Tibial artery (tissue), 4 donors: Measurements from ENCODE around the gene BCL3.
A peak's percentile ranks its signal among the peaks of the same experiment; 100 is the strongest.
"Not testable (repeated sequence)": the region's sequence is repeated elsewhere in the genome, so short reads cannot be mapped to it uniquely, and the experiment has no call there.

Source experiments
- DNase-seq, 2 donors: peaks; one replicate each; pipeline ENCODE4 v3.0.0-alpha.2; 2019
- H3K27ac ChIP-seq, 2 donors: fragments of 200-600 bp; sonication (generic) in 1 of 2; 1 replicate in 1 of 2; 2 replicates in 1 of 2; pipeline ENCODE4 v1.5.1; 2018 to 2019; ENCODE audit warnings: mild to moderate bottlenecking in 1 of 2
- H3K27me3 ChIP-seq, 2 donors: fragments of 200-600 bp; sonication (generic) in 1 of 2; one replicate each; pipeline versions ENCODE4 v1.5.1 to v1.6.0; 2016 to 2019
- H3K36me3 ChIP-seq, 3 donors: fragments of 200-600 bp; sonication (generic) in 2 of 3; one replicate each; pipeline ENCODE4 v1.5.1; 2016 to 2019; ENCODE audit warnings: mild to moderate bottlenecking in 2 of 3
- H3K4me1 ChIP-seq, 4 donors: fragments of 200-600 bp; sonication (generic) in 2 of 4; 1 replicate in 3 of 4; 2 replicates in 1 of 4; pipeline ENCODE4 v1.5.1; 2016 to 2019
- H3K4me3 ChIP-seq, 2 donors: fragments of 200-600 bp; sonication (generic) in 1 of 2; 1 replicate in 1 of 2; 2 replicates in 1 of 2; pipeline ENCODE4 v1.5.1; 2018 to 2019; ENCODE audit warnings: mild to moderate bottlenecking in 2 of 2
- H3K9me3 ChIP-seq, 3 donors: fragments of 200-600 bp; sonication (generic) in 1 of 3; one replicate each; pipeline ENCODE4 v1.5.1; 2016 to 2019
- CTCF ChIP-seq, 2 experiments: fragments of 200-600 bp in 1 of 2; fragments of 450-650 bp in 1 of 2; IDR thresholded peaks; one replicate each; pipeline ENCODE4 v1.5.1; 2017 to 2019; ENCODE audit warnings: antibody characterized with exemption in 2 of 2, mild to moderate bottlenecking in 1 of 2, moderate library complexity in 1 of 2
- intact Hi-C: fragments of 100-400 bp; cut with DNase I; formaldehyde crosslinking; loops from one replicate; pipeline ENCODE4 v1.15.0; 2023; ENCODE audit warnings: low total_unique reads

BCL3 gene

GRCh38 chr19:44719262-44719701 lies 29.2 kb upstream of the BCL3 start:
- Histone ChIP-seq H3K27ac (peak overlapping the region in 1 of 2 donors; percentile 62), H3K4me1 (peaks cover 0 to 30% (median 25%) of the 10 kb centered on the region in 4 donors), H3K36me3 (no peaks in the 10 kb centered on the region), H3K9me3 (peaks cover 0 to 12% (median 5%) of the 10 kb centered on the region in 3 donors), H3K27me3 (peaks cover 0 to 7% of the 10 kb centered on the region in 2 donors), H3K4me3 (no peak overlapping the region)
- no peak for DNase-seq
- intact Hi-C loops: no loop called here
- no peak for TF ChIP-seq CTCF (IDR thresholded peaks at IDR 0.05)

GRCh38 chr19:44720396-44720795 lies 28.1 kb upstream of the BCL3 start:
- H3K9me3 ChIP-seq, DNase-seq, H3K4me3 ChIP-seq, intact Hi-C loops, H3K27ac ChIP-seq, H3K36me3 ChIP-seq: not testable (repeated sequence)
- H3K4me1 ChIP-seq: peaks cover 0 to 40% (median 29%) of the 10 kb centered on the region in 4 donors
- peaks cover 0 to 13% of the 10 kb centered on the region in 2 donors for H3K27me3 ChIP-seq

- H3K27ac ChIP-seq: no peak overlapping the region
- H3K4me3 ChIP-seq: no peak overlapping the region
- peaks cover 0 to 17% of the 10 kb centered on the region in 2 donors for H3K27me3 ChIP-seq
- no peaks in the 10 kb centered on the region for H3K9me3 ChIP-seq
- intact Hi-C loops: no loop called here
- no peak for DNase-seq
- no peak for TF ChIP-seq CTCF (IDR thresholded peaks at IDR 0.05)
- no peaks in the 10 kb centered on the region for H3K36me3 ChIP-seq
- H3K4me1 ChIP-seq: peaks cover 0 to 41% (median 29%) of the 10 kb centered on the region in 4 donors
Measured at GRCh38 chr19:44720945-44721344, 27.6 kb upstream of the BCL3 start.

- H3K9me3 ChIP-seq, intact Hi-C loops, DNase-seq, H3K4me3 ChIP-seq, H3K36me3 ChIP-seq, H3K27ac ChIP-seq: not testable (repeated sequence)
- peaks cover 0 to 17% of the 10 kb centered on the region in 2 donors for H3K27me3 ChIP-seq
- peaks cover 0 to 41% (median 29%) of the 10 kb centered on the region in 4 donors for H3K4me1 ChIP-seq
Measured at GRCh38 chr19:44721369-44721768, 27.1 kb upstream of the BCL3 start.

GRCh38 chr19:44722131-44723121 lies 26.1 kb upstream of the BCL3 start:
- no peak overlapping the region for H3K27ac ChIP-seq
- intact Hi-C loops: no loop called here
- peaks cover 0 to 41% (median 29%) of the 10 kb centered on the region in 4 donors for H3K4me1 ChIP-seq

More at GRCh38 chr19:44722131-44723121, 26.1 kb upstream of the BCL3 start:
- Histone ChIP-seq H3K27me3 (peaks cover 0 to 17% of the 10 kb centered on the region in 2 donors), H3K4me3 (no peak overlapping the region), H3K36me3 (no peaks in the 10 kb centered on the region), H3K9me3 (no peaks in the 10 kb centered on the region)
- no peak for DNase-seq
- no peak for TF ChIP-seq CTCF (IDR thresholded peaks at IDR 0.05)
